GM12878 (cell line): ENCODE measurements around the gene CPVL. TPM values are rescaled to one million over a fixed set of nuclear protein-coding genes. Genes with fewer than 3 reads are reported as not detected.

Experiments
- ATAC-seq: fragments of 200-7000 bp; cut with Tn5 transposase; 3 replicates; pipeline ENCODE4 v1.9.1; 2020; ENCODE audit warnings: mild to moderate bottlenecking, moderate library complexity
- BruUV-seq: library from RNA; stranded (reverse); fragments of 400-500 nt; replicated peaks from 2 replicates; lab custom pipeline; 2021; lab: Mats Ljungman, UMichigan
- CTCF ChIA-PET: fragments of 300-600 bp; sonication (Branson Sonifier 250); formaldehyde crosslinking; extraction: SDS; loops from one replicate; lab custom pipeline; 2021; ENCODE audit warnings: inconsistent platforms; lab: Yijun Ruan, JAX
- POLR2A ChIA-PET: fragments of 350-600 bp; formaldehyde crosslinking; extraction: SDS; loops from one replicate; lab custom pipeline; 2021; ENCODE audit warnings: inconsistent platforms; lab: Charles Lee
- RAD21 ChIA-PET: fragments of 300-600 bp; sonication (Branson Sonifier 250); formaldehyde crosslinking; loops from one replicate; lab custom pipeline; 2023; ENCODE audit warnings: antibody characterized with exemption; ENCODE audit not compliant: unreplicated experiment; lab: Charles Lee
- SMC1A ChIA-PET: fragments of 300-600 bp; sonication (Branson Sonifier 250); formaldehyde crosslinking; loops from one replicate; lab custom pipeline; 2023; ENCODE audit not compliant: unreplicated experiment, uncharacterized antibody; lab: Charles Lee
- DNase-seq: peaks from one replicate; pipeline ENCODE4 v3.0.0-alpha.2; 2011; ENCODE audit warnings: low read depth, low spot score
- FAIRE-seq: peaks from 3 replicates; lab custom pipeline; 2011; peaks lifted over from hg19 to GRCh38; lab: Jason Lieb, UNC
- H2AFZ ChIP-seq: 2 replicates; pipeline ENCODE4 v1.6.0; 2011; ENCODE audit warnings: low read depth, low read length, control low read depth; ENCODE audit not compliant: control insufficient read depth
- H3K27ac ChIP-seq: 2 replicates; pipeline ENCODE4 v1.5.1; 2011; ENCODE audit warnings: control low read depth; ENCODE audit not compliant: control insufficient read depth, insufficient read depth
- H3K27me3 ChIP-seq, 2 experiments: replicated peaks in 1 of 2; 2 replicates each; pipeline versions ENCODE4 v1.6.0 to v1.6.1; 2011; ENCODE audit warnings: low read length in 1 of 2; ENCODE audit not compliant: control insufficient read depth in 2 of 2, insufficient read depth in 2 of 2
- H3K36me3 ChIP-seq, 2 experiments: 2 replicates each; pipeline ENCODE4 v1.5.1; 2011; ENCODE audit warnings: low read length in 1 of 2; ENCODE audit not compliant: control insufficient read depth in 2 of 2, insufficient read depth in 2 of 2
- H3K4me1 ChIP-seq: 2 replicates; pipeline ENCODE4 v1.6.1; 2011; ENCODE audit warnings: mild to moderate bottlenecking, low read length, moderate library complexity, mixed read lengths; ENCODE audit not compliant: control insufficient read depth, insufficient read depth
- H3K4me2 ChIP-seq: 2 replicates; pipeline ENCODE4 v1.6.0; 2011; ENCODE audit warnings: control low read depth; ENCODE audit not compliant: control insufficient read depth, insufficient read depth
- H3K4me3 ChIP-seq: fragments of 200-600 bp; sonication (generic); 2 replicates; pipeline ENCODE4 v1.5.1; 2016
- H3K79me2 ChIP-seq: 2 replicates; pipeline ENCODE4 v1.6.0; 2011; ENCODE audit warnings: low read length; ENCODE audit not compliant: control insufficient read depth, insufficient read depth
- H3K9ac ChIP-seq: 2 replicates; pipeline ENCODE4 v1.8.0; 2011; ENCODE audit warnings: low read length, control low read depth, mixed read lengths; ENCODE audit not compliant: control insufficient read depth, insufficient read depth
- H3K9me3 ChIP-seq: replicated peaks from 3 replicates; pipeline ENCODE4 v1.5.1; 2011; ENCODE audit warnings: mild to moderate bottlenecking, low read length; ENCODE audit not compliant: control insufficient read depth, insufficient read depth
- H4K20me1 ChIP-seq: 2 replicates; pipeline ENCODE4 v1.6.0; 2011; ENCODE audit not compliant: control insufficient read depth, insufficient read depth
- CBFB ChIP-seq: IDR thresholded peaks from 2 replicates; pipeline ENCODE4 v1.6.1; 2016; ENCODE audit warnings: antibody characterized with exemption, low read depth
- CTCF ChIP-seq, 3 experiments: IDR thresholded peaks in 2 of 3; conservative IDR thresholded peaks in 1 of 3; 2 replicates each; pipeline ENCODE4 v1.5.1; 2011; ENCODE audit warnings: low read depth in 3 of 3, low read length in 3 of 3, mild to moderate bottlenecking in 3 of 3, control low read depth in 2 of 3, moderate library complexity in 2 of 3, inconsistent platforms in 1 of 3, mixed read lengths in 1 of 3; ENCODE audit not compliant: control insufficient read depth in 2 of 3, insufficient read depth in 1 of 3; ENCODE audit errors: extremely low read depth in 1 of 3
- E4F1 ChIP-seq: fragments of 450-650 bp; IDR thresholded peaks from 2 replicates; pipeline ENCODE4 v1.6.1; 2018; ENCODE audit warnings: borderline replicate concordance, mild to moderate bottlenecking; ENCODE audit not compliant: partially characterized antibody
- HCFC1 ChIP-seq: fragments of 150-350 bp; IDR thresholded peaks from 2 replicates; pipeline ENCODE4 v1.6.1; 2014; ENCODE audit warnings: low read length
- TBL1XR1 ChIP-seq: IDR thresholded peaks from 2 replicates; pipeline ENCODE4 v1.6.1; 2012; ENCODE audit warnings: low read depth, low read length, improper control_type of control experiment
- TCF3 ChIP-seq: IDR thresholded peaks from 2 replicates; pipeline ENCODE4 v1.6.1; 2012; ENCODE audit warnings: low read depth, mild to moderate bottlenecking, low read length, borderline replicate concordance; ENCODE audit not compliant: insufficient read depth
- TCF7 ChIP-seq: IDR thresholded peaks from 2 replicates; pipeline ENCODE4 v1.6.1; 2014; ENCODE audit warnings: antibody characterized with exemption, borderline replicate concordance
- WGBS: methylation state at CpG from one replicate; pipeline ENCODE4 v1.1.6; 2016; ENCODE audit warnings: low lambda C conversion rate; ENCODE audit not compliant: insufficient replicate concordance, insufficient coverage; ENCODE audit errors: missing lambda C conversion rate; 5-methylcytosine and 5-hydroxymethylcytosine counted together
- in situ Hi-C: fragments of 300-500 bp; cut with MboI; formaldehyde crosslinking; loops from 9 replicates; pipeline ENCODE4 v1.14.3; 2018; ENCODE audit warnings: mixed read lengths
- intact Hi-C: fragments of 100-400 bp; cut with micrococcal nuclease; formaldehyde crosslinking; loops from one replicate; pipeline ENCODE4 v1.14.2; 2022; ENCODE audit not compliant: unreplicated experiment
- polyA plus RNA-seq, 11 experiments: library from polyadenylated mRNA; depleted of rRNA in 4 of 11; unstranded in 6 of 11; stranded (reverse) in 5 of 11; fragments of >200 nt; fragmentation: Nextera tagmentation in 4 of 11; fragmentation: Illumina TruSeq in 1 of 11; extraction: Ambion mirVana in 4 of 11; extraction: Trizol in 1 of 11; gene quantifications; 1 replicate in 1 of 11; 2 replicates in 10 of 11; pipeline versions ENCODE4 v1.2.1 to v1.2.3, GENCODE V29; 2011 to 2016; ENCODE audit warnings: inconsistent platforms in 2 of 11, missing spikeins in 2 of 11, low read depth in 1 of 11
- total RNA-seq, 4 experiments: library from RNA; depleted of rRNA in 3 of 4; stranded (reverse); fragments of >200 nt in 3 of 4; fragmentation: Illumina TruSeq in 1 of 4; extraction: Trizol in 1 of 4; gene quantifications; 2 replicates each; pipeline versions ENCODE4 v1.2.1 to v1.2.3, GENCODE V29; 2013 to 2021
- TF ChIP-seq, protein P1 (sequence below): fragments of 450-650 bp; IDR thresholded peaks from 2 replicates; pipeline ENCODE4 v1.6.1; 2017; ENCODE audit warnings: mild to moderate bottlenecking
- TF ChIP-seq, protein P2 (sequence below): fragments of 450-650 bp; IDR thresholded peaks from 2 replicates; pipeline ENCODE4 v1.6.1; 2017; ENCODE audit warnings: mild to moderate bottlenecking, moderate library complexity

CPVL gene
- total and polyA plus RNA-seq, 10 of the 15 experiments (the other 5 are each of a cell fraction or from before 2014, with no cell fraction given) = 0.59 TPM; not detected in 9

DNA sequence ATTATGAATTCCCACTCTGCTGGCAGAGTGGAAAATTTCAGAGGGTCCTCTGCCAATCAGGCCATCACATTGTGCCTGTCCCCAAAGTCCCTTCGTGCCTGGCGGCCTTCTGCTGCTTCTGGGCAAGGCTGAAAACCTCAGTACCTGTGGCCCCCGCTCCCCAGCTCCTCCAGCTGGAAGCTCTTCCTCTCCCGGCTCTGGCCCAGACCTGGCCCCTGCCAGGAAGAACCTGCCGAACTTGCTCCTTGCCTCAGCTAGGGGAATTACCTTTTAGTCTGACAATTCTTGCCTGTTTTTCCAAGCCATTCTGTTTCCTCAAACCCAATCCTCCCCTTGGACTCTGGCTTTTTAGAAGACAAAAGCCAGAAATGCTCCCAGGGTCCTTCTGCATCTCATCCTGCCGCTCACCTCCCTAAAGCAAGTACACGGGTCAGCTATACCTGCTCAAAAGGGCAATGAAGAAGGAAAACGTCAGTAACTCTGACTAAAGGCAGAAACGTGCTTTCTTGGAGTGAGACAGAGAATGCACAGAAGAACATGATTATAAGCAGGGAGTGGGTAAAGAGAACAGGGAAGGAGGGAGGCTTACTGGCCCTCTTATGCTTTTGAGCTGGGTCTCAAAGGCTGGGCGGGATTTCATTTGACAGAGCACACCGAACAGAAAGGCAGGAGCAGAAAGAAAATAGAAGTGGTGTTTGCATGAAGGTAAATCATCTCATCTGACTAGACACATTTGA is 160.1 kb downstream of the CPVL start:
- no peak overlapping the region for H3K27ac ChIP-seq
- RAD21 ChIA-PET = no interaction called here
- H3K9ac ChIP-seq = no peak overlapping the region
- DNase-seq = no peak
- H3K36me3 ChIP-seq = no peaks in the 10 kb centered on the region
- no peak overlapping the region for H3K4me3 ChIP-seq
- CTCF ChIA-PET = no interaction called here
- 26% methylated on average over 11 of the region's 11 CpGs for WGBS
- ATAC-seq = no peak
- H4K20me1 ChIP-seq = no peaks in the 10 kb centered on the region
- POLR2A ChIA-PET = no interaction called here
- no peak for FAIRE-seq
- SMC1A ChIA-PET = interaction anchor here (1.1 kb wide), 1 partner anchor 10 kb away, joined by 3 read pairs; no protein-coding TSS in a partner anchor
- intact Hi-C loops = no loop called here
- no peak for TF ChIP-seq E4F1
- no peak for TF ChIP-seq TCF7
- TF ChIP-seq CBFB = no peak
- TF ChIP-seq HCFC1 = no peak
- TF ChIP-seq TBL1XR1 = no peak
- TF ChIP-seq, protein P1, sequence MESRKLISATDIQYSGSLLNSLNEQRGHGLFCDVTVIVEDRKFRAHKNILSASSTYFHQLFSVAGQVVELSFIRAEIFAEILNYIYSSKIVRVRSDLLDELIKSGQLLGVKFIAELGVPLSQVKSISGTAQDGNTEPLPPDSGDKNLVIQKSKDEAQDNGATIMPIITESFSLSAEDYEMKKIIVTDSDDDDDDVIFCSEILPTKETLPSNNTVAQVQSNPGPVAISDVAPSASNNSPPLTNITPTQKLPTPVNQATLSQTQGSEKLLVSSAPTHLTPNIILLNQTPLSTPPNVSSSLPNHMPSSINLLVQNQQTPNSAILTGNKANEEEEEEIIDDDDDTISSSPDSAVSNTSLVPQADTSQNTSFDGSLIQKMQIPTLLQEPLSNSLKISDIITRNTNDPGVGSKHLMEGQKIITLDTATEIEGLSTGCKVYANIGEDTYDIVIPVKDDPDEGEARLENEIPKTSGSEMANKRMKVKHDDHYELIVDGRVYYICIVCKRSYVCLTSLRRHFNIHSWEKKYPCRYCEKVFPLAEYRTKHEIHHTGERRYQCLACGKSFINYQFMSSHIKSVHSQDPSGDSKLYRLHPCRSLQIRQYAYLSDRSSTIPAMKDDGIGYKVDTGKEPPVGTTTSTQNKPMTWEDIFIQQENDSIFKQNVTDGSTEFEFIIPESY = no peak
- no peak for TF ChIP-seq CTCF (IDR thresholded peaks at IDR 0.05 in 2 of 3, conservative IDR thresholded peaks at IDR 0.05 in 1 of 3; ENCODE audit: control insufficient read depth in 2 of 3, extremely low read depth in 1 of 3, insufficient read depth in 1 of 3, low read depth in 3 of 3, low read length in 3 of 3)
- TF ChIP-seq, protein P2, sequence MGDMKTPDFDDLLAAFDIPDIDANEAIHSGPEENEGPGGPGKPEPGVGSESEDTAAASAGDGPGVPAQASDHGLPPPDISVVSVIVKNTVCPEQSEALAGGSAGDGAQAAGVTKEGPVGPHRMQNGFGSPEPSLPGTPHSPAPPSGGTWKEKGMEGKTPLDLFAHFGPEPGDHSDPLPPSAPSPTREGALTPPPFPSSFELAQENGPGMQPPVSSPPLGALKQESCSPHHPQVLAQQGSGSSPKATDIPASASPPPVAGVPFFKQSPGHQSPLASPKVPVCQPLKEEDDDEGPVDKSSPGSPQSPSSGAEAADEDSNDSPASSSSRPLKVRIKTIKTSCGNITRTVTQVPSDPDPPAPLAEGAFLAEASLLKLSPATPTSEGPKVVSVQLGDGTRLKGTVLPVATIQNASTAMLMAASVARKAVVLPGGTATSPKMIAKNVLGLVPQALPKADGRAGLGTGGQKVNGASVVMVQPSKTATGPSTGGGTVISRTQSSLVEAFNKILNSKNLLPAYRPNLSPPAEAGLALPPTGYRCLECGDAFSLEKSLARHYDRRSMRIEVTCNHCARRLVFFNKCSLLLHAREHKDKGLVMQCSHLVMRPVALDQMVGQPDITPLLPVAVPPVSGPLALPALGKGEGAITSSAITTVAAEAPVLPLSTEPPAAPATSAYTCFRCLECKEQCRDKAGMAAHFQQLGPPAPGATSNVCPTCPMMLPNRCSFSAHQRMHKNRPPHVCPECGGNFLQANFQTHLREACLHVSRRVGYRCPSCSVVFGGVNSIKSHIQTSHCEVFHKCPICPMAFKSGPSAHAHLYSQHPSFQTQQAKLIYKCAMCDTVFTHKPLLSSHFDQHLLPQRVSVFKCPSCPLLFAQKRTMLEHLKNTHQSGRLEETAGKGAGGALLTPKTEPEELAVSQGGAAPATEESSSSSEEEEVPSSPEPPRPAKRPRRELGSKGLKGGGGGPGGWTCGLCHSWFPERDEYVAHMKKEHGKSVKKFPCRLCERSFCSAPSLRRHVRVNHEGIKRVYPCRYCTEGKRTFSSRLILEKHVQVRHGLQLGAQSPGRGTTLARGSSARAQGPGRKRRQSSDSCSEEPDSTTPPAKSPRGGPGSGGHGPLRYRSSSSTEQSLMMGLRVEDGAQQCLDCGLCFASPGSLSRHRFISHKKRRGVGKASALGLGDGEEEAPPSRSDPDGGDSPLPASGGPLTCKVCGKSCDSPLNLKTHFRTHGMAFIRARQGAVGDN = no peak
- no peak for TF ChIP-seq TCF3
- BruUV-seq = no TSS peak
- no peaks in the 10 kb centered on the region for H3K79me2 ChIP-seq
- H3K27me3 ChIP-seq = peaks cover 0 to 4% of the 10 kb centered on the region in 2 experiments; a peak in 2 of 4 replicates
- H2AFZ ChIP-seq = no peak overlapping the region
- H3K4me2 ChIP-seq = no peak overlapping the region
- in situ Hi-C loops = no loop called here
- H3K9me3 ChIP-seq = no peaks in the 10 kb centered on the region
- no peaks in the 10 kb centered on the region for H3K4me1 ChIP-seq
